Measurements from ENCODE around the gene PPP4R1. TPM values are rescaled to one million over a fixed set of nuclear protein-coding genes. Genes with fewer than 3 reads are reported as not detected.

PPP4R1 gene
- polyA plus RNA-seq, 1 of the 3 experiments (the other 2 are of a cell fraction) = 53.4 TPM

DNA sequence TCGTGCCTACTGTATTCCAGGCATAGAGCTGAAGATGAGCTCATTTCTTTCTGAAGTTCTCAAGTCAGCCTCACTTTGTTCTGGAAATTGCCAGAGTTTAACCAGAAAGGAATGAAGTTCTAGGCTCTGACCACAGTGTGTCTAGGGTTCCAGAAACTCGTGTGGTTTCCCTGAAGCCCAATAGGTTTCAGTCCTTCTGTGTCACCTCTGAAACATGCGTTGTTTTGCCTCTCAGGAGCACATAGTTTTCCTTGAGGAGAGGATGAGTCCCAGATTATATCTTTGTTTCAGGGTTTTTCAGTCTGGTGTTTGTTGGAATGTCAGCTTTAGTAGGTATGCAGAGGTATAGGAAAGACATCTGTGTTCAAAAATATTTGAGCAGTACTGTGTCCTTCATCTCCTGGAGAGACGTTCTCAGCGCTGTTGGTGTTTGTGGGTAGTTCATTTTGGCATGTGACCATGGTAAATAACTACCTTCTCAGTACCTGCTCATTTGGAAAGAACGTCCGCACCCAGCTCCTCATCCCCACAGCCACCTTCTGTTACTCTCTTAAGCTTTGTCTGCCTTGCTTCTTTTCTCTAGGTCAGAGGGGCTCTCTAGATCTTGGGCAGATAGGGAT lies 82.5 kb downstream of the PPP4R1 start:
- no peak overlapping the region for H3K27ac ChIP-seq (ENCODE audit: low read depth in 2 of 2, low read length in 1 of 2)
- H3K4me1 ChIP-seq (ENCODE audit: control insufficient read depth in 1 of 2, insufficient read depth in 2 of 2, low read depth in 1 of 2, low read length in 1 of 2) = peaks cover 10 to 14% of the 10 kb centered on the region in 2 experiments; a peak in 3 of 4 replicates
- H4K20me1 ChIP-seq (ENCODE audit: insufficient read depth) = no peaks in the 10 kb centered on the region
- no peak overlapping the region for H2AFZ ChIP-seq (ENCODE audit: low read depth)
- no peak for DNase-seq
- H3K9ac ChIP-seq = no peak overlapping the region
- H3K9me2 ChIP-seq = no peaks in the 10 kb centered on the region
- no peak overlapping the region for H3K4me2 ChIP-seq
- no peaks in the 10 kb centered on the region for H3K9me3 ChIP-seq
- no peak overlapping the region for H3K4me3 ChIP-seq (ENCODE audit: low read depth in 2 of 2, low read length in 1 of 2)
- TF ChIP-seq TAF1 (IDR thresholded peaks at IDR 0.05; ENCODE audit: borderline replicate concordance, low read depth, low read length) (no peak), JUND (IDR thresholded peaks at IDR 0.05) (no peak), GATA2 (CRISPR knock-in tag; IDR thresholded peaks at IDR 0.05) (no peak), NRF1 (IDR thresholded peaks at IDR 0.05; ENCODE audit: low read depth, low read length) (no peak), SIN3A (IDR thresholded peaks at IDR 0.05; ENCODE audit: borderline replicate concordance, low read depth, low read length) (no peak), FOXJ3 (CRISPR knock-in tag; IDR thresholded peaks at IDR 0.05) (no peak), FOXM1 (IDR thresholded peaks at IDR 0.05; ENCODE audit: low read depth) (no peak), SMC3 (IDR thresholded peaks at IDR 0.05; ENCODE audit: low read depth, low read length) (no peak), RAD21 (IDR thresholded peaks at IDR 0.05; ENCODE audit: low read length) (no peak), EZH2phosphoT487 (IDR thresholded peaks at IDR 0.05; ENCODE audit: borderline replicate concordance, low read depth) (no peak), MXI1 (IDR thresholded peaks at IDR 0.05; ENCODE audit: low read depth, low read length) (no peak)
- TF ChIP-seq, protein P1, sequence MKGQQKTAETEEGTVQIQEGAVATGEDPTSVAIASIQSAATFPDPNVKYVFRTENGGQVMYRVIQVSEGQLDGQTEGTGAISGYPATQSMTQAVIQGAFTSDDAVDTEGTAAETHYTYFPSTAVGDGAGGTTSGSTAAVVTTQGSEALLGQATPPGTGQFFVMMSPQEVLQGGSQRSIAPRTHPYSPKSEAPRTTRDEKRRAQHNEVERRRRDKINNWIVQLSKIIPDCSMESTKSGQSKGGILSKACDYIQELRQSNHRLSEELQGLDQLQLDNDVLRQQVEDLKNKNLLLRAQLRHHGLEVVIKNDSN (IDR thresholded peaks at IDR 0.05; ENCODE audit: borderline replicate concordance, low read depth) = no peak
- TF ChIP-seq, protein P2, sequence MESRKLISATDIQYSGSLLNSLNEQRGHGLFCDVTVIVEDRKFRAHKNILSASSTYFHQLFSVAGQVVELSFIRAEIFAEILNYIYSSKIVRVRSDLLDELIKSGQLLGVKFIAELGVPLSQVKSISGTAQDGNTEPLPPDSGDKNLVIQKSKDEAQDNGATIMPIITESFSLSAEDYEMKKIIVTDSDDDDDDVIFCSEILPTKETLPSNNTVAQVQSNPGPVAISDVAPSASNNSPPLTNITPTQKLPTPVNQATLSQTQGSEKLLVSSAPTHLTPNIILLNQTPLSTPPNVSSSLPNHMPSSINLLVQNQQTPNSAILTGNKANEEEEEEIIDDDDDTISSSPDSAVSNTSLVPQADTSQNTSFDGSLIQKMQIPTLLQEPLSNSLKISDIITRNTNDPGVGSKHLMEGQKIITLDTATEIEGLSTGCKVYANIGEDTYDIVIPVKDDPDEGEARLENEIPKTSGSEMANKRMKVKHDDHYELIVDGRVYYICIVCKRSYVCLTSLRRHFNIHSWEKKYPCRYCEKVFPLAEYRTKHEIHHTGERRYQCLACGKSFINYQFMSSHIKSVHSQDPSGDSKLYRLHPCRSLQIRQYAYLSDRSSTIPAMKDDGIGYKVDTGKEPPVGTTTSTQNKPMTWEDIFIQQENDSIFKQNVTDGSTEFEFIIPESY (IDR thresholded peaks at IDR 0.05; ENCODE audit: borderline replicate concordance, low read depth) = no peak
- TF ChIP-seq, protein P3, sequence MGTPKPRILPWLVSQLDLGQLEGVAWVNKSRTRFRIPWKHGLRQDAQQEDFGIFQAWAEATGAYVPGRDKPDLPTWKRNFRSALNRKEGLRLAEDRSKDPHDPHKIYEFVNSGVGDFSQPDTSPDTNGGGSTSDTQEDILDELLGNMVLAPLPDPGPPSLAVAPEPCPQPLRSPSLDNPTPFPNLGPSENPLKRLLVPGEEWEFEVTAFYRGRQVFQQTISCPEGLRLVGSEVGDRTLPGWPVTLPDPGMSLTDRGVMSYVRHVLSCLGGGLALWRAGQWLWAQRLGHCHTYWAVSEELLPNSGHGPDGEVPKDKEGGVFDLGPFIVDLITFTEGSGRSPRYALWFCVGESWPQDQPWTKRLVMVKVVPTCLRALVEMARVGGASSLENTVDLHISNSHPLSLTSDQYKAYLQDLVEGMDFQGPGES (IDR thresholded peaks at IDR 0.05; ENCODE audit: low read depth, low read length) = no peak
- TF ChIP-seq, protein P4, sequence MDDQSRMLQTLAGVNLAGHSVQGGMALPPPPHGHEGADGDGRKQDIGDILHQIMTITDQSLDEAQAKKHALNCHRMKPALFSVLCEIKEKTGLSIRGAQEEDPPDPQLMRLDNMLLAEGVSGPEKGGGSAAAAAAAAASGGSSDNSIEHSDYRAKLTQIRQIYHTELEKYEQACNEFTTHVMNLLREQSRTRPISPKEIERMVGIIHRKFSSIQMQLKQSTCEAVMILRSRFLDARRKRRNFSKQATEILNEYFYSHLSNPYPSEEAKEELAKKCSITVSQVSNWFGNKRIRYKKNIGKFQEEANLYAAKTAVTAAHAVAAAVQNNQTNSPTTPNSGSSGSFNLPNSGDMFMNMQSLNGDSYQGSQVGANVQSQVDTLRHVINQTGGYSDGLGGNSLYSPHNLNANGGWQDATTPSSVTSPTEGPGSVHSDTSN (IDR thresholded peaks at IDR 0.05) = no peak
- 82% methylated on average over 7 of the region's 7 CpGs for WGBS (ENCODE audit: low lambda C conversion rate)
- POLR2A ChIA-PET = no interaction called here
- H3K36me3 ChIP-seq (replicated peaks in 1 of 2; ENCODE audit: control insufficient read depth in 1 of 2, insufficient read depth in 2 of 2, low read length in 1 of 2) = peaks cover 47 to 58% of the 10 kb centered on the region in 2 experiments
- CTCF ChIA-PET = interaction anchor here (0.9 to 1.9 kb wide), 2 partner anchors 9 to 16 kb away, joined by 3 to 8 read pairs; no protein-coding TSS in a partner anchor
- H3K27me3 ChIP-seq (ENCODE audit: insufficient read depth) = no peaks in the 10 kb centered on the region
- H3K79me2 ChIP-seq (ENCODE audit: insufficient read depth) = no peaks in the 10 kb centered on the region
- peaks cover 29% of the 10 kb centered on the region for H3F3A ChIP-seq (replicated peaks; ENCODE audit: insufficient read depth)
